HEK293 (cell line): ENCODE data around the gene PMFBP1.

Experiments
- CTCF ChIA-PET: fragments of 350-600 bp; formaldehyde crosslinking; extraction: SDS; loops from one replicate; lab custom pipeline; 2021; ENCODE audit warnings: antibody characterized with exemption; lab: Yijun Ruan, JAX
- POLR2A ChIA-PET: fragments of 300-600 bp; formaldehyde crosslinking; extraction: SDS; loops from one replicate; lab custom pipeline; 2020; ENCODE audit warnings: antibody characterized with exemption, inconsistent platforms; lab: Yijun Ruan, JAX
- H3K27ac ChIP-seq: fragments of 200-500 bp; sonication (Bioruptor generic); 2 replicates; pipeline ENCODE4 v1.5.1; 2014; ENCODE audit warnings: low read depth, low read length, control low read depth, inconsistent platforms; ENCODE audit errors: extremely low read depth
- H3K36me3 ChIP-seq, 2 experiments: fragments of 200-500 bp in 1 of 2; sonication (Bioruptor generic) in 1 of 2; 1 replicate in 1 of 2; 2 replicates in 1 of 2; pipeline ENCODE4 v1.5.1; 2014 to 2017; ENCODE audit warnings: inconsistent platforms in 2 of 2, low read length in 2 of 2; ENCODE audit not compliant: control insufficient read depth in 2 of 2, insufficient read depth in 1 of 2
- H3K4me1 ChIP-seq: fragments of 200-500 bp; sonication (Bioruptor generic); 2 replicates; pipeline ENCODE4 v1.5.1; 2014; ENCODE audit warnings: mild to moderate bottlenecking, low read length, inconsistent platforms; ENCODE audit not compliant: control insufficient read depth, insufficient read depth
- H3K4me3 ChIP-seq: 2 replicates; pipeline ENCODE4 v1.5.1; 2011; ENCODE audit warnings: low read depth, mild to moderate bottlenecking, control low read depth, low read length, moderate library complexity
- H3K9me3 ChIP-seq: fragments of 200-500 bp; sonication (Bioruptor generic); 2 replicates; pipeline ENCODE4 v1.5.1; 2014; ENCODE audit warnings: low read depth, low read length, inconsistent platforms; ENCODE audit not compliant: control insufficient read depth, insufficient read depth
- ELK4 ChIP-seq: IDR thresholded peaks from 2 replicates; pipeline ENCODE4 v1.6.1; 2011; ENCODE audit warnings: mild to moderate bottlenecking, low read depth, low read length, borderline replicate concordance
- TCF7L2 ChIP-seq: IDR thresholded peaks from 2 replicates; pipeline ENCODE4 v1.6.1; 2011; ENCODE audit warnings: low read depth, mild to moderate bottlenecking, inconsistent platforms, low read length, moderate library complexity, borderline replicate concordance
- WT1 ChIP-seq: fragments of 450-650 bp; formaldehyde crosslinking; IDR thresholded peaks from 2 replicates; pipeline ENCODE4 v1.5.1; 2016; ENCODE audit warnings: missing biosample characterization, missing genetic modification characterization
- ZBTB20 ChIP-seq: fragments of 450-650 bp; formaldehyde crosslinking; IDR thresholded peaks from 2 replicates; pipeline ENCODE4 v1.5.1; 2016; ENCODE audit warnings: missing biosample characterization, missing genetic modification characterization
- ZFP3 ChIP-seq: fragments of 450-650 bp; formaldehyde crosslinking; IDR thresholded peaks from 2 replicates; pipeline ENCODE4 v1.5.1; 2016; ENCODE audit warnings: low read depth, missing biosample characterization, missing genetic modification characterization
- ZNF112 ChIP-seq: fragments of 450-650 bp; formaldehyde crosslinking; IDR thresholded peaks from 2 replicates; pipeline ENCODE4 v1.5.0; 2017; ENCODE audit warnings: missing biosample characterization, missing genetic modification characterization
- ZNF248 ChIP-seq: fragments of 450-650 bp; formaldehyde crosslinking; IDR thresholded peaks from 2 replicates; pipeline ENCODE4 v1.5.1; 2017; ENCODE audit warnings: missing biosample characterization, missing genetic modification characterization
- ZNF266 ChIP-seq: fragments of 450-650 bp; formaldehyde crosslinking; IDR thresholded peaks from 2 replicates; pipeline ENCODE4 v1.5.1; 2016; ENCODE audit warnings: missing biosample characterization, missing genetic modification characterization, low read depth
- ZNF354C ChIP-seq: fragments of 450-650 bp; formaldehyde crosslinking; IDR thresholded peaks from 2 replicates; pipeline ENCODE4 v1.5.1; 2016; ENCODE audit warnings: missing biosample characterization, missing genetic modification characterization, low read depth, borderline replicate concordance
- ZNF514 ChIP-seq: fragments of 450-650 bp; formaldehyde crosslinking; IDR thresholded peaks from 2 replicates; pipeline ENCODE4 v1.5.1; 2016; ENCODE audit warnings: missing biosample characterization, missing genetic modification characterization
- ZNF549 ChIP-seq: fragments of 450-650 bp; IDR thresholded peaks from 2 replicates; pipeline ENCODE4 v1.5.1; 2018; ENCODE audit warnings: missing biosample characterization, missing genetic modification characterization, mild to moderate bottlenecking, inconsistent platforms, moderate library complexity
- ZNF596 ChIP-seq: fragments of 450-650 bp; IDR thresholded peaks from 2 replicates; pipeline ENCODE4 v1.5.0; 2018; ENCODE audit warnings: missing biosample characterization, mild to moderate bottlenecking, missing genetic modification characterization, moderate library complexity
- ZNF621 ChIP-seq: fragments of 450-650 bp; formaldehyde crosslinking; IDR thresholded peaks from 2 replicates; pipeline ENCODE4 v1.5.1; 2017; ENCODE audit warnings: missing biosample characterization, missing genetic modification characterization
- ZNF791 ChIP-seq: fragments of 450-650 bp; formaldehyde crosslinking; IDR thresholded peaks from 2 replicates; pipeline ENCODE4 v1.5.1; 2016; ENCODE audit warnings: missing biosample characterization, missing genetic modification characterization
- ZNF837 ChIP-seq: fragments of 450-650 bp; formaldehyde crosslinking; IDR thresholded peaks from 2 replicates; pipeline ENCODE4 v1.5.1; 2016; ENCODE audit warnings: missing biosample characterization, missing genetic modification characterization
- ZSCAN16 ChIP-seq: fragments of 450-650 bp; formaldehyde crosslinking; IDR thresholded peaks from 2 replicates; pipeline ENCODE4 v1.5.1; 2016; ENCODE audit warnings: missing biosample characterization, missing genetic modification characterization
- TF ChIP-seq, protein P1 (sequence below): fragments of 450-650 bp; formaldehyde crosslinking; IDR thresholded peaks from 2 replicates; pipeline ENCODE4 v1.5.1; 2016; ENCODE audit warnings: missing biosample characterization, missing genetic modification characterization
- TF ChIP-seq, protein P2 (sequence below): fragments of 450-650 bp; formaldehyde crosslinking; IDR thresholded peaks from 2 replicates; pipeline ENCODE4 v1.5.1; 2016; ENCODE audit warnings: missing biosample characterization, missing genetic modification characterization

PMFBP1 gene

GRCh38 chr16:72210555-72210954 is 38.6 kb upstream of the PMFBP1 start (continued):
- no peak for TF ChIP-seq ZNF354C (tag by site-specific recombination)
- no peak for TF ChIP-seq ZNF112 (tag by site-specific recombination)
- no peak for TF ChIP-seq ZNF621 (tag by site-specific recombination)

- ChIA-PET POLR2A (no interaction called here), CTCF (no interaction called here)
- Histone ChIP-seq H3K4me3 (no peak overlapping the region), H3K9me3 (no peaks in the 10 kb centered on the region), H3K4me1 (no peaks in the 10 kb centered on the region), H3K27ac (no peak overlapping the region)
- TF ChIP-seq ZBTB20 (tag by site-specific recombination) (no peak), ZFP3 (tag by site-specific recombination) (no peak), ZNF791 (no peak), ZNF549 (tag by site-specific recombination) (no peak)
- TF ChIP-seq, all 188 proteins: peak for 0
- no peaks in the 10 kb centered on the region for H3K36me3 ChIP-seq
These were observed 38.1 kb upstream of the PMFBP1 start for GRCh38 chr16:72210072-72210471.

DNA sequence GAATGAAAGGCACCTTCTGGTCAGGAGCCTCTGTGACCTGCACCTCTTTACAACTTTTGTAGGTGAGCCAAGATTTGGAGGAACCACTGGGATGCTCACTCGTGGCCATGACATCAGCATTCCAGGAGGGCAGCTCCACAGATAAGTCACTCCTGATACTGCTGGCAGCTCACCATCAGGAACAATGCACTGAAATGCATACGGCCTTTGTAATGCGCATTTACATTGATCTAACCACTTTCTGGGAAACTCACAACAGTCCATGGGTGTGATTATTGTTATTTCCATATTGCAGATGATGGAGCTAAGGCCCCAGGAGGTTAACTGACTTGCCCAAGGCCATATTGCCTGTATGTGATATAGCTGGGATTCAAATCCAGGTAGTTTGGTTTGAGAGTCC is 34.3 kb upstream of the PMFBP1 start:
- ChIA-PET CTCF (interaction anchor here (0.6 kb wide), 2 partner anchors 56 to 595 kb away, joined by 3 to 5 read pairs; no protein-coding TSS in a partner anchor), POLR2A (no interaction called here)
- Histone ChIP-seq H3K4me1 (no peaks in the 10 kb centered on the region), H3K27ac (no peak overlapping the region), H3K4me3 (no peak overlapping the region), H3K9me3 (no peaks in the 10 kb centered on the region), H3K36me3 (no peaks in the 10 kb centered on the region)
- no peak for TF ChIP-seq WT1 (tag by site-specific recombination)
- TF ChIP-seq ZNF837 = no peak
- no peak for TF ChIP-seq ZNF112 (tag by site-specific recombination)
- TF ChIP-seq TCF7L2 = no peak
- no peak for TF ChIP-seq ELK4
- no peak for TF ChIP-seq ZNF248
- TF ChIP-seq ZSCAN16 = no peak
- TF ChIP-seq, protein P1, sequence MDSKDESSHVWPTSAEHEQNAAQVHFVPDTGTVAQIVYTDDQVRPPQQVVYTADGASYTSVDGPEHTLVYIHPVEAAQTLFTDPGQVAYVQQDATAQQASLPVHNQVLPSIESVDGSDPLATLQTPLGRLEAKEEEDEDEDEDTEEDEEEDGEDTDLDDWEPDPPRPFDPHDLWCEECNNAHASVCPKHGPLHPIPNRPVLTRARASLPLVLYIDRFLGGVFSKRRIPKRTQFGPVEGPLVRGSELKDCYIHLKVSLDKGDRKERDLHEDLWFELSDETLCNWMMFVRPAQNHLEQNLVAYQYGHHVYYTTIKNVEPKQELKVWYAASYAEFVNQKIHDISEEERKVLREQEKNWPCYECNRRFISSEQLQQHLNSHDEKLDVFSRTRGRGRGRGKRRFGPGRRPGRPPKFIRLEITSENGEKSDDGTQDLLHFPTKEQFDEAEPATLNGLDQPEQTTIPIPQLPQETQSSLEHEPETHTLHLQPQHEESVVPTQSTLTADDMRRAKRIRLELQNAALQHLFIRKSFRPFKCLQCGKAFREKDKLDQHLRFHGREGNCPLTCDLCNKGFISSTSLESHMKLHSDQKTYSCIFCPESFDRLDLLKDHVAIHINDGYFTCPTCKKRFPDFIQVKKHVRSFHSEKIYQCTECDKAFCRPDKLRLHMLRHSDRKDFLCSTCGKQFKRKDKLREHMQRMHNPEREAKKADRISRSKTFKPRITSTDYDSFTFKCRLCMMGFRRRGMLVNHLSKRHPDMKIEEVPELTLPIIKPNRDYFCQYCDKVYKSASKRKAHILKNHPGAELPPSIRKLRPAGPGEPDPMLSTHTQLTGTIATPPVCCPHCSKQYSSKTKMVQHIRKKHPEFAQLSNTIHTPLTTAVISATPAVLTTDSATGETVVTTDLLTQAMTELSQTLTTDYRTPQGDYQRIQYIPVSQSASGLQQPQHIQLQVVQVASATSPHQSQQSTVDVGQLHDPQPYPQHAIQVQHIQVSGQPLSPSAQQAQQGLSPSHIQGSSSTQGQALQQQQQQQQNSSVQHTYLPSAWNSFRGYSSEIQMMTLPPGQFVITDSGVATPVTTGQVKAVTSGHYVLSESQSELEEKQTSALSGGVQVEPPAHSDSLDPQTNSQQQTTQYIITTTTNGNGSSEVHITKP = no peak
- TF ChIP-seq ZNF514 (tag by site-specific recombination) = no peak
- TF ChIP-seq, protein P2, sequence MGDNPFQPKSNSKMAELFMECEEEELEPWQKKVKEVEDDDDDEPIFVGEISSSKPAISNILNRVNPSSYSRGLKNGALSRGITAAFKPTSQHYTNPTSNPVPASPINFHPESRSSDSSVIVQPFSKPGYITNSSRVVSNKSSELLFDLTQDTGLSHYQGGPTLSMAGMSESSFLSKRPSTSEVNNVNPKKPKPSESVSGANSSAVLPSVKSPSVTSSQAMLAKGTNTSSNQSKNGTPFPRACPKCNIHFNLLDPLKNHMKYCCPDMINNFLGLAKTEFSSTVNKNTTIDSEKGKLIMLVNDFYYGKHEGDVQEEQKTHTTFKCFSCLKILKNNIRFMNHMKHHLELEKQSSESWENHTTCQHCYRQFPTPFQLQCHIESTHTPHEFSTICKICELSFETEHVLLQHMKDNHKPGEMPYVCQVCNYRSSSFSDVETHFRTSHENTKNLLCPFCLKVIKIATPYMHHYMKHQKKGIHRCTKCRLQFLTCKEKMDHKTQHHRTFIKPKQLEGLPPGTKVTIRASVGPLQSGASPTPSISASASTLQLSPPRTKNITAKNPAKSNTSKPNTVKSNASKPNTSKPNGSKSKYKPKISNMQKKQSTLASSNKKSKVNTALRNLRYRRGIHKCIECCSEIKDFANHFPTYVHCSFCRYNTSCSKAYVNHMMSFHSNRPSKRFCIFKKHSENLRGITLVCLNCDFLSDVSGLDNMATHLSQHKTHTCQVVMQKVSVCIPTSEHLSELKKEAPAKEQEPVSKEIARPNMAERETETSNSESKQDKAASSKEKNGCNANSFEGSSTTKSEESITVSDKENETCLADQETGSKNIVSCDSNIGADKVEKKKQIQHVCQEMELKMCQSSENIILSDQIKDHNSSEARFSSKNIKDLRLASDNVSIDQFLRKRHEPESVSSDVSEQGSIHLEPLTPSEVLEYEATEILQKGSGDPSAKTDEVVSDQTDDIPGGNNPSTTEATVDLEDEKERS (tag by site-specific recombination) = no peak
- no peak for TF ChIP-seq ZNF266 (tag by site-specific recombination)
- no peak for TF ChIP-seq ZNF596 (tag by site-specific recombination)
